Natural killer cell (primary cell): Measurements from ENCODE around the gene ANP32E. TPM values are rescaled to one million over a fixed set of nuclear protein-coding genes. Genes with fewer than 3 reads are reported as not detected.

ENCODE experiments used
- ATAC-seq, 3 donors: fragments of 150-1000 bp in 2 of 3; fragments of 200-7000 bp in 1 of 3; cut with Tn5 transposase; 1 replicate in 1 of 3; 2 replicates in 2 of 3; pipeline ENCODE4 v1.10.0; 2021; ENCODE audit warnings: mild to moderate bottlenecking in 2 of 3, moderate library complexity in 2 of 3
- DNase-seq, 2 donors: peaks; one replicate each; pipeline versions ENCODE4 v3.0.0 to v3.0.0-alpha.2; 2013 to 2021; ENCODE audit warnings: mixed read lengths in 1 of 2
- H3K27ac ChIP-seq: one replicate; pipeline ENCODE4 v1.5.1; 2013; ENCODE audit warnings: mild to moderate bottlenecking, low read length
- H3K27me3 ChIP-seq: one replicate; pipeline ENCODE4 v1.6.1; 2013; ENCODE audit warnings: low read length; ENCODE audit not compliant: control insufficient read depth, insufficient read depth
- H3K36me3 ChIP-seq: one replicate; pipeline ENCODE4 v1.6.1; 2013; ENCODE audit warnings: low read length; ENCODE audit not compliant: control insufficient read depth, insufficient read depth
- H3K4me1 ChIP-seq: one replicate; pipeline ENCODE4 v1.6.1; 2013; ENCODE audit warnings: low read length; ENCODE audit not compliant: control insufficient read depth, insufficient read depth
- H3K4me3 ChIP-seq: one replicate; pipeline ENCODE4 v1.5.1; 2013; ENCODE audit warnings: low read length
- H3K9me3 ChIP-seq: one replicate; pipeline ENCODE4 v1.6.1; 2013; ENCODE audit warnings: low read length; ENCODE audit not compliant: control insufficient read depth, insufficient read depth
- H3K27ac Mint-ChIP-seq, 2 donors: one replicate each; pipeline ENCODE4 v1.8.0; 2022; ENCODE audit warnings: mild to moderate bottlenecking in 2 of 2, mixed read lengths in 2 of 2, moderate library complexity in 1 of 2
- H3K27me3 Mint-ChIP-seq, 2 donors: one replicate each; pipeline ENCODE4 v1.8.0; 2022; ENCODE audit warnings: low read depth in 2 of 2, mixed read lengths in 2 of 2
- H3K36me3 Mint-ChIP-seq: one replicate; pipeline ENCODE4 v1.8.0; 2022; ENCODE audit warnings: mixed read lengths
- H3K4me1 Mint-ChIP-seq, 2 donors: one replicate each; pipeline ENCODE4 v1.8.0; 2022; ENCODE audit warnings: mixed read lengths in 2 of 2
- H3K4me3 Mint-ChIP-seq: one replicate; pipeline ENCODE4 v1.8.0; 2022; ENCODE audit warnings: mild to moderate bottlenecking, moderate library complexity, mixed read lengths
- H3K9me3 Mint-ChIP-seq, 2 donors: one replicate each; pipeline ENCODE4 v1.8.0; 2022; ENCODE audit warnings: mixed read lengths in 2 of 2
- WGBS: methylation state at CpG from one replicate; pipeline ENCODE4 v1.1.7; 2013; ENCODE audit warnings: missing lambda C conversion rate; ENCODE audit not compliant: insufficient coverage; 5-methylcytosine and 5-hydroxymethylcytosine counted together
- intact Hi-C: fragments of 100-400 bp; cut with micrococcal nuclease; formaldehyde crosslinking; loops from one replicate; pipeline ENCODE4 v1.14.2; 2022
- total RNA-seq, 4 donors: library from RNA; stranded (reverse); fragments of 120-200 nt in 1 of 4; gene quantifications; one replicate each; pipeline versions ENCODE4 v1.2.3 to v1.2.4, GENCODE V29; 2013 to 2022
- TF ChIP-seq, protein P1 (sequence below): fragments of 200-600 bp; IDR thresholded peaks from one replicate; pipeline ENCODE4 v1.8.0; 2022; ENCODE audit warnings: antibody characterized with exemption

ANP32E gene
- 10 to 100 TPM; 50.7 to 56.9 (median 55.2) TPM for total RNA-seq
- 42.9 TPM for total RNA-seq (2013)

DNA sequence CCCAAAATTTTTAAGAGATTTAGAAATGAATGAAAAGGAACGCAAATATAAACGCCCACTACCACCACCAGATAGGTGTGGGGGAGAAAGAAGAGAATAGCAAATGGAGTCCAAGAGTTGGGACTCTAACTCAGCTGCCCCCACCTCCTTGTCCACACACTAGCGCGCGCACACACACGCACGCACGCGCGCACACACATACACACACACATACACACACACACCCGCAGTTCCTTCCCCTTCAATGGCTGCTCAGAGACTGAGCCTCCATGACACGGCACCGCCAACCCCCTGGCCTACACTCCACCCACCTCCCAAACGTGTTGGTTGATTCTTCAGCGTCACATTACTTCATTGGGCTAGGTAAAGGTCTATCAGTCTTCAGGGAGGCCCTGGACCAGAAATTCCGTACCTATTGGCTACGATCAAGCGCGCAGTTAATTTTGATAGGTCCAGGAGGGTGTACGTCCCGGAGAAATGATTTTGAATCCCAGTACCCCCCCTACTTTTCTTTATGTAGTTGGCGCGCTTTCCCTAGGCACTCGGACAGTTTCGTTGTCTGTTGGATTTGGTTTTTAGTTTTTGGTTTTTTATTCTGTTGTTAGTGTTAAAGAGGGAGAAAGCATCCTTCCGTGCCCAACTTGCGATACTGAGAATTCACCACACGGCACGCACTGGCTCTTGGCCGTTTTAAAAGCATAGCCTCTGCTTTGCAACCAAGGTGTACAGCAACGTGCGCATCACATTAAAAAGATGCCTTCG, at the start of gene ANP32E:
ANP32E (minus strand) TSS at position 261 of the 762 bp plus-strand sequence. CDS start 326 bp downstream, outside the sequence.
- H3K36me3 Mint-ChIP-seq = no peaks in the 10 kb centered on the region
- H3K4me1 ChIP-seq = peaks cover 14% of the 10 kb centered on the region
- WGBS = 0% methylated on average over 29 of the region's 33 CpGs
- H3K27ac ChIP-seq = peak within 1 kb of the TSS; percentile 99
- H3K4me3 ChIP-seq = peak within 1 kb of the TSS; percentile 97
- H3K27ac Mint-ChIP-seq = no peak within 1 kb of the TSS
- no peaks in the 10 kb centered on the region for H3K36me3 ChIP-seq
- H3K27me3 Mint-ChIP-seq = no peaks in the 10 kb centered on the region
- peaks cover 16 to 19% of the 10 kb centered on the region in 2 donors for H3K4me1 Mint-ChIP-seq
- TF ChIP-seq, protein P1, sequence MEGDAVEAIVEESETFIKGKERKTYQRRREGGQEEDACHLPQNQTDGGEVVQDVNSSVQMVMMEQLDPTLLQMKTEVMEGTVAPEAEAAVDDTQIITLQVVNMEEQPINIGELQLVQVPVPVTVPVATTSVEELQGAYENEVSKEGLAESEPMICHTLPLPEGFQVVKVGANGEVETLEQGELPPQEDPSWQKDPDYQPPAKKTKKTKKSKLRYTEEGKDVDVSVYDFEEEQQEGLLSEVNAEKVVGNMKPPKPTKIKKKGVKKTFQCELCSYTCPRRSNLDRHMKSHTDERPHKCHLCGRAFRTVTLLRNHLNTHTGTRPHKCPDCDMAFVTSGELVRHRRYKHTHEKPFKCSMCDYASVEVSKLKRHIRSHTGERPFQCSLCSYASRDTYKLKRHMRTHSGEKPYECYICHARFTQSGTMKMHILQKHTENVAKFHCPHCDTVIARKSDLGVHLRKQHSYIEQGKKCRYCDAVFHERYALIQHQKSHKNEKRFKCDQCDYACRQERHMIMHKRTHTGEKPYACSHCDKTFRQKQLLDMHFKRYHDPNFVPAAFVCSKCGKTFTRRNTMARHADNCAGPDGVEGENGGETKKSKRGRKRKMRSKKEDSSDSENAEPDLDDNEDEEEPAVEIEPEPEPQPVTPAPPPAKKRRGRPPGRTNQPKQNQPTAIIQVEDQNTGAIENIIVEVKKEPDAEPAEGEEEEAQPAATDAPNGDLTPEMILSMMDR = no peak
- no peaks in the 10 kb centered on the region for H3K9me3 ChIP-seq
- ATAC-seq = peak; percentile 85 to 96 (median 86)
- H3K27me3 ChIP-seq = no peaks in the 10 kb centered on the region
- intact Hi-C loops = loop anchor here (1.0 to 10.0 kb wide), 4 partner anchors 33 to 329 kb away; partner anchors contain the start of genes APH1A, MRPS21 and PRPF3
- DNase-seq = peak; percentile 90 to 98
- no peak within 1 kb of the TSS for H3K4me3 Mint-ChIP-seq
- no peaks in the 10 kb centered on the region for H3K9me3 Mint-ChIP-seq

DNA sequence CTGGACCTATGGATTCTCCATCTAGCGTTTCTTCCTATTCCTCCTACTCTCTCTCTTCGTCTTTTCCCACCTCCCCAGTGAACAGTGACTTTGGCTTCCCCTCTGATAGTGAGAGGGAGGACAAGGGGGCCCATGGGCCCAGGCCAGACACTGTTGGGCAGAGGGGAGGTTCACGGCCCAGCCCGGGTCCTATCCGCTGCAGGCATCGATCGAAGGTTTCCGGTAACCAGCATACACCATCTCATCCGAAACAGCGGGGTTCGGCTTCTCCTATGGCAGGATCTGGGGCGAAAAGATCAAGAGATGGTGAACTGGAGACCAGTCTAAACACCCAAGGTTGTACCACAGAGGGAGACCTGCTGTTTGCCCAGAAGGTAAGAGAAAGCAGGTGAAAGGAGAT, 47.3 kb upstream of the ANP32E start:
- Histone ChIP-seq H3K36me3 (no peaks in the 10 kb centered on the region), H3K27me3 (no peaks in the 10 kb centered on the region), H3K4me1 (peaks cover 22% of the 10 kb centered on the region), H3K27ac (no peak overlapping the region), H3K4me3 (no peak overlapping the region), H3K9me3 (no peaks in the 10 kb centered on the region)
- DNase-seq (no peak), ATAC-seq (no peak)
- intact Hi-C loops = no loop called here
- TF ChIP-seq, protein P1 = no peak
- H3K4me3 Mint-ChIP-seq = peak overlapping the region; percentile 91
- H3K9me3 Mint-ChIP-seq = no peaks in the 10 kb centered on the region
- H3K4me1 Mint-ChIP-seq = peaks cover 18 to 23% of the 10 kb centered on the region in 2 donors
- H3K27me3 Mint-ChIP-seq = peaks cover 6 to 27% of the 10 kb centered on the region in 2 donors
- no peaks in the 10 kb centered on the region for H3K36me3 Mint-ChIP-seq
- H3K27ac Mint-ChIP-seq = peak overlapping the region in 1 of 2 donors; percentile 83
- WGBS = 94% methylated on average over 11 of the region's 12 CpGs

DNA sequence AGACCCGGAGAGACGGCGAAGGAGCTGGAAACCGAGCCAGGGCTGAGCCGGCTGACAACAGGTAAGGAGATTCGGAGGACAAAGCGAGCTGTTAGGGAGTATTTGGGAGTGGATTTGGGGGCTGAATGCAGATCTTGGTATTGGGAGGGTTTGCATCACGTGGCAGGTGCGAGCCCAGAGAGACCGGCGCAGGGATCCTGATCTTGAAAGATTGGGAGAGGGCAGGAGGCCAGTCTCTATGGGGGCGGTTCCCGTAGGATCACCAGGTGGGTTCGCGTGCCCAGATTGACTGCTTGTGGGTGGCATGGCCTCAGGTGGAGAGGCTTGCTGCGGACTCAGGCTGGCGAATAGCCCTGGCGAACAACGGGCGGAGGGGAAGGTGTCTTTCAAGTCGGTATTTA, 46.6 kb upstream of the ANP32E start:
- Histone ChIP-seq H3K4me1 (peaks cover 22% of the 10 kb centered on the region), H3K9me3 (no peaks in the 10 kb centered on the region), H3K27ac (no peak overlapping the region), H3K4me3 (no peak overlapping the region), H3K27me3 (no peaks in the 10 kb centered on the region), H3K36me3 (no peaks in the 10 kb centered on the region)
- no peaks in the 10 kb centered on the region for H3K9me3 Mint-ChIP-seq
- H3K27me3 Mint-ChIP-seq = peaks cover 8 to 27% of the 10 kb centered on the region in 2 donors
- H3K27ac Mint-ChIP-seq = peak overlapping the region; percentile 59 to 83
- intact Hi-C loops = no loop called here
- H3K36me3 Mint-ChIP-seq = no peaks in the 10 kb centered on the region
- peaks cover 18 to 23% of the 10 kb centered on the region in 2 donors for H3K4me1 Mint-ChIP-seq
- ATAC-seq = no peak
- 25% methylated on average over 21 of the region's 21 CpGs for WGBS
- no peak for DNase-seq
- TF ChIP-seq, protein P1 = no peak
- peak overlapping the region; percentile 91 for H3K4me3 Mint-ChIP-seq
